Daoy (cell line): ENCODE data around the gene RARB. TPM values are rescaled to one million over a fixed set of nuclear protein-coding genes. Genes with fewer than 3 reads are reported as not detected.

Experiments
- DNase-seq: peaks from one replicate; pipeline ENCODE4 v3.0.0-alpha.2; 2015; ENCODE audit warnings: low read depth
- total RNA-seq: library from RNA; depleted of rRNA; stranded (reverse); fragments of >200 nt; shearing (Covaris generic); gene quantifications from 2 replicates; pipeline ENCODE4 v1.2.3, GENCODE V29; 2014

Gene RARB
- total RNA-seq, 1 experiment from 2014 or later = 4.7 TPM

DNA sequence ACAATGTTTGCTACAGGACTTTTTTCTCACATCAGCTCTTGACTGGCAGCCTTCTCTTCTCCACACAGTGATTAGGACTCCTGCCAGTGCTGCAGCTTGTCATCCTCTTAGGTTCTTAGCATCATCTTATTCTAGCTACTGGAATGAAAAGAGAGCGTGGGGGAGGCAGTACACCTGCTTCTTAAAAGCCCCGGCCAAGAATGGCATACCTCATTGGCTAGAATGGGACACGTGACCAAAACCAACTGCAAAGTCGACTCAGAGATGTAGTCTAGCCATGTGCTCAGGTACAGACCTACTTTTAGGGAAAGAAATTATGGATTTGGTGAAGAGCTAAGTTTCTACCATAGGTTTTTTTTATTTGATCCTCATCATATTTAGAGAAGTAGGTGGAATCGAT lies 44.1 kb downstream of the RARB start:
- no peak for DNase-seq

DNA sequence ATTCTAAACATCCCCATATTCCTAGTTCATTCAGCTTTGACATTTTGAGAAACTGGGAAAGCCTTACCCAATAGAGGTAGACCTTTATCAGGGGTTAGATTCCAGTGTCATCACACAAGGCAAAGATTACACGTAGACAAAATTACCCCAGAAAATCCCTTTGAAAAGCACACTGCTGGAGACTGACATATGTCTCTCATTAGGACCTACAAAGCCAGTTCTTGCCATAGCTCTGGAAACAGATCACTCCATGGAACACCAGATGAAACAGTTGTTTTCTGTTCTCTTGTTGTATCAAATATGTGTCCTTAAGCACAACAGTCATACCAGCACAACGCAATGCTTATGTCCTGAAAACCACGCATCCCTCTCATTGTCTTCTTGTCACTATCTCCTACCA lies 44.7 kb downstream of the RARB start:
- DNase-seq = no peak

DNA sequence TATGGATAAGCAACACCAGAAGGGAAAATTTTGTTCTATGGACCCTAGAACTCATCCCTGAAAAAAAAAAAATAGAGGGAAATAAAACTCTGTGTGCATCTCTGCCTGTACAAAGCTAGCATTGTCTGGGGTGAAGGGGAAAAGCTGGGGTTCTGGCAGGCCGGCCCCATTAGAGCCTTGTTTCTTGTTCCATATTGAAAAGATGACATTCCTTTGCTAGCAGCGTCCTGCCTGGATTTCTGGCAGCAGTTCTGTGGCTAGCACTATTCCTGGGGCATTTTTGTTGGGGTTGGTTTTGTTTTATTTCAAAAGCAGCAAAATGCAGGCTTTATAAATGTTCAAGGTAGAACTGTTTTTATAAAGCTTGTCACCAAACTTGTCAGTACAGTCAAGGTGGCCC lies 45.2 kb downstream of the RARB start:
- DNase-seq = no peak

DNA sequence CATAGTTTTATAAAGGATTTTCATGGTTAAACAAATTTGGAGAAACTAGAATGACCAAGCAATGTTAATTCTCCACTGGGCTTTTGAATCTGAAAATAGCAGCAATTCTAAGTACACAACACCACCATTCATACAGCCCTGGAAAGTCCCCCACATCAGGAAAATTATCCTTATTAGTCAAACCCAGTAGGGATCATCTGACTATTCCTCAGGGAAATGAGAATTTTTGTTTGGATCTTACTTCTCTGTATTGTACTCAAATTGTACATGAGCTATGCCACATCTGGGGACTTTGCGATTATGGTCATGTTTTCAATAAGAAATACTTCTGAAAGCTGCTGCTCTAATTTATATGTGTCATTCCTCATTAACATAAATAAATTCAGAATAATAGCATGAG lies 46.0 kb downstream of the RARB start:
- no peak for DNase-seq

DNA sequence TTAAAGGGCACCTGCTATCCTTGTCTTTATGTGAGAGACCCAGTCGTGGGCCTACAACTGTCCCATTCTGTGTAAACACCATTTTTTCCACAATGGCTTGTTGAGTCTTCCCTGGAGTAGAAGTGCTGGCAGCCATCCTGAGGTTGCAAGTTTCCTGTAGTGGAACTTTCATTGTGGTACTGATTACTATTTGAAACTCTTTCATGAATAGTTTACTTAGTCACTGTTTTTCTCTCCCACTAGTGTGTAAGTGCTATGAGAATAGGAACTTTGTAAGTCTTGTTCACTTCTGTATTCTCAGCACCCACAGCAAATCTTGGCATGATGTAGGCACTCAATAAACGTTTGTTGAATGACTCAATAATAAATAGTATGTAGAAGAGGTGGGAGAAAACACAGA lies 48.6 kb downstream of the RARB start:
- no peak for DNase-seq

DNA sequence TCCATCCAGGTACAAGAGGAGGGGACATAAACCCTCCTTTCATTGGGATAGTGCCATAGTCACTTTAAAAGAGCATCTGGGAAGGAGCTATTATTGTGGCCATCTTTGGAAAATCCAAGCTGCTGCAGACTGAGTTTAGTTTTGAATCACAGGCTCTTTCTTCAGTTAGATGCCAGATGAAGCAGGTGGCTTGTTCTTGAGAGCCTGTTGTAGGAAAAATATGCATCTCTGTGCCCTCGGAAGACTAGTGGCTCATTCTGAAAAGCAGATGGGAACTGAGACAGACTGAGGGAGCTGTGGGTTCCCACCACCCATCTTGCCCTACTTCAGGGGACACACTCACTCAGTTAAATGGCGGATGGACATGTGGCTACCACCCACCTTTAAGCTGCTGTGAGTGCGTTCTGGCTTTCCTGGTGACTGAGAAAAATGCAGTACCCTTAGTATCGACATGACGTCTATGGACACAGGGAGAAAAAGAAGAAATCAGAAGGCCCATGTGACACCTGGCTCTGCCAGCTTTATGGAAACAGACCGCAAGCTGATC lies 50.2 kb downstream of the RARB start:
- DNase-seq = no peak

DNA sequence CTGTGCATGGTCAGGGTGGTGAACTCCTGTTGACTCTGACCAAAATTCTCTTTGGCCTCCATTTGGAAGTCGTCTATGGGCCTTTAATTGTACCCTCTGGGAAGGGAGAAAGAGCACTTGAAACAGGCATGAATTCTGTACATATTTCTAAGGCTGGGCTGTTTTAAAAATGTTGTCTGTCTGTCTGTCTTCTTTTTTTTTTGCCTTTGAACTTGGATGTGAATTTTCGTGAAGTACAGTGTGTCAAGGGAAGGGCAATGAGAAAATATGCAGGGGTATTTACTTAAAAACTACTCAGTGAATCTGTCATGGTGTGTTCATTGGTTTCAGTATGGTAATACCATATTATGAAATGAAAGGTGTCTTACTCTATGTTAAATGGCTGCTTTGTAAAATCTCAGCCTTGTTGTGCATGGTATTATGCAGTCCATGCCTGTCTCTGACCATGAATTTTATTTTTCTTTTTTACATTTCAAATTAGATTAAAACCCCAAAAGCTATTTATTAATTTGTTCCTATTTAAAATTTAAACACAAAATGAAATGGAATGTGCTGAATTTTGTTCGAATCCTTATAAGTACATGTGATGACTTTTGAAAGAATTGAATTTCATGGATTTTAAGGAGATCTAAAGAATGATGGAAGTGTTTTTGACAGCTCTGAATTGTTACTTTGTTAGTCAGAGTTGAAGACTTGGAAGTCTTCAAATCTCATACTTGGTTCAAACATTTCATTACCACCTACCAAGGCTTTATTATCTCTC lies 51.1 kb downstream of the RARB start:
- DNase-seq = no peak

DNA sequence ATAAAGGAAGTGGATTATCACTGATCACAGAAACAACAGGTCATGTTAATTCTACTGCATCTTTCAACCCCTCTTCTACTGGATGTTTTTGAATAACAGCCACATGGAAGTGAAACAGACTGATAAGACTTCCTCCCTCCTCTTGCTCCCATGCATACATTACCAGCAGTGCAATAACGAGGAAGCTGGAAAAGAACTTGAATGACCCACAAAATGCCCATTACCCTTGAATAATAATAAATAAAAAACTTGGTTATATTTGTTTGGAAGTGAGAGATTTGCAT lies 51.6 kb downstream of the RARB start:
- DNase-seq = no peak

DNA sequence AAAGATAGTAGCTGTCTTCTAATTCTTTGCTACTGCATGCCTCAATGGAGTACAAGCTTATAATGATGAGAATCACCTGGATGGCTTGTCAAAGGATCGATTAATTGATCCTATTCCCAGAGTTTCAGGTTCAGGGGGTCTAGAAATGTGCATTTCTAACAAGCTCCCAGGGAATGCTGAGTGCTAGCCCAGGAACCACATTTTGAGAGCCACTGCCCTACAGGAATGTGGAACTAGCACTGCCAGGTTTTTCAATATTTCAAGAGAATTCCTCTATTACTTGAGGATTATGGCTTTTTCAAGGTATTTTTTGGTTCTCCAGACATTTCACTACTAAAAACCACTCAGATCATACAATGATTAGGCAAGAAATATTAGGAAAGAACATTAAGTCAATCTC lies 52.7 kb downstream of the RARB start:
- no peak for DNase-seq

DNA sequence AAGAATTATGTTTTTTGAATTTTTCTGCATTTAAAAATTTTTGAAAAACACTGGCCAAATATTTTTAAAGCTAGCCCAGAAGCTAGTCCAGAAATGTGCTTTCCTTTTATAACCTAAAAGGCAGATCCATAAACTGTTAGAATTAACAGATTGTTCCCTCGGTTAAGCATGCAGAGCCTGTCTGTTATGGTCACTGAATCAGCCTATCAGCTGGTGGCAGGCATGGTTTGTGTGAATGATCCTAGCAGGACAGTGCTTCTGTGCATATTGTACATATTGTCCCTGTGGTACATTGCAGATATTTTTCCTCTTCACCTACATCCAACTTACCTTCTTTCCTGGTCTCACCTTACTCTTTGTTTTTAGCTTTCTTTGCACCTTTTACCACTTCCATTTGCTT lies 53.3 kb downstream of the RARB start:
- DNase-seq = no peak

DNA sequence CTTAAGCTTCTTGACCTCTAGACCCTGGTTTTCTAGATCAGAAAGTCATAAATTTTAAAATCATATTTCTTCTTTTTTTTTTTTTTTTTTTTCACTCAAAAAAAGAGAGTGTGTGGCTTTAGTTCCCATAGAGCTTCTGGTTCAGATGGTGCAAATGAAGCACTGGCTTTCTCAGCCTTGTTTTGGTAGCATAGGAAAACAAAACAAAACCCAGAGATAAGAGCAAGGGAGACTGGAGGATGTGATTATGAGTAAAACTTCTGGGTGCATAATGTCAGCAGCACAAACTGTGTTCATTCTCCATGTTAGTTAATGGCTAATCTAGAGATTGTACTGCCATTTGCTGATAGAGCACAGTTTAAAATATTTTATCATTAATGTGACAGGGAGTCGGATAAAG lies 55.4 kb downstream of the RARB start:
- DNase-seq = no peak

DNA sequence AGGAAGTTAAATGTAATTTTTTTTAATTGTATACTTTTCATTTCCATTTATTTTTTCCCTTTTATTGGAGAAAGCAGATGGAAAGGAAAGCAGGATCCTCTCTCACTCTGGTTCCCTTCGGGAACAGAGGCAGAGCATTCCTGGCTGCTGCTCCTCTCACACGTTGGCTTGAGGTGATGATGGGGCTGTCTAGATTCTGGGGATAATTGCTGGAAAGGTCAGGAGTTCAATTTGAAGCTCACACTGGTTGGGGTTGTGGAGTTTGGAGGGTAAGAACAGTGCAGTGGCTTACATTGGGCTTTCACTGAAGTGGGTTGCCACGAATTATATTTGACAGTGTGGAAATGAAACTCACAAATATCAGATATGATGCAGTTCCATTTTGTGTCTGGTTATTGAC lies 57.6 kb downstream of the RARB start:
- no peak for DNase-seq

DNA sequence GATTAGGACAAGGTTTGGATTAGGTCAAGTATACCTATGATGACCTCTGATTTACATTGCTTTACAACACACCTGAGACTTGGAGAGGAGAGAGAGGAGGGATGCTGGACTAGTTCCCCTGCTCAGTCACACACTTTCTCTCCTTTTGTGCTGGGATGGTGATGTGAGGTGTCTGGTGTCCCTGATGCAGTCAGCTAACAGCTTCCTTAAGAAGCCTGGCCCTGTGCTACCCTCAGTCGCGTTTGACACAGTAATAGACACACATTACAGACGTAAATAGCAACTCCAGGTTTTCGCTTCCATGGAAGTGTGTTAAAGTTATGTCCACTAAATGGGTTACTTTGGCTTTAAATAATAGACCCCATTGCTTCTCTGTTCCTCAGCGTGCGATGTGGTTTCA lies 58.9 kb downstream of the RARB start:
- DNase-seq = no peak

DNA sequence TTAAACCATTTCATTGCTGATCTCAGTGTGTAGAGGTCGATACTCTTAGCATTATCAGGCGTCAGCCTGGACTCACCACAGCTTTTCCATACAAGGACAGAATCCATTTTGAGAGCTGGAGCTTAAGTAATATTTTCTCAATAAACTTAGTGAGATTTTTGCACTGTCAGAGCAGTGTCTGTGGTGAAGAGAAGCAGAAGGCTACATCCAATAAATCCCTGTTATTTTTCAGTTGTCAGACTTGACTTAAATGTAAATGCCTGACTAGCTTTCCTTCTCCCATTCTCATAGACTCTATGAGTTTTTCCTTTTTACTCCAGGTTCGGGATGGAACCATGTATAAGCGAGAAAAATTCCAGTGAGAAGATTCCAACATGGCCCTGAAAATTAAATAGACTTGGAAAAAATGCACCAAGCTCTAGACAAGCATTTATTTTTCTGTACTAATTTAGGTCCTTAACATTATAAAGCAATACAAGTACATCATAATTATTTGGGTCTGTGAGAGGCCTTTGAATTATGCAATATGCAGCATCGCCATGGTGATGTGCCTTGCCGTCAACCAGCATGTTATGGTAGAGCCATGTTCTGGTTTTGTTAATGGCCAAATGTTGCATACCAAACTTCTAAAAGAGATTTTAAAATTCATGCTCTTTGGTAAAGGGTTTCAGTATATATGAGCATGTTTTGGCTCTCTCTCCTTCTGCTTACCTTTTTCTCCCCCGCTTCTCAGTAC lies 62.0 kb downstream of the RARB start:
- no peak for DNase-seq

DNA sequence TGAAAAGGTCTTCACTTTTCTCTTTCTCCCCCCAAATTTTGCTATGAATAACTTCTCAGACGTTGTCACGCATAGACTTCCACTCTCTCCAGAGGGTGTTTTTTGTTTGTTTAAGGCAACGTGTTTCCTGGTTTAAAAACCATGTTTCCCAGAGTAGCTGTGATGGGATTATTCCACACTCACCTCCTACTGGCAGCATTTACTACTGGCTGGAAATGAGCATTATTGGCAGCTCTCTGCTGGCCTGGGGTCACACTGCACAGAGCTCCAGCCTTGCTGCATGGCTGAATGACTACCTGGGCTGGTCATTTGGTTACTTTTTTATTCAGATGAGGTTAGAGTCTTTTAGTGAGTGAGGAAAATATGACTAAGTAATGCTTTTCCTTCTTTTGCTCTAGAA lies 65.2 kb downstream of the RARB start:
- no peak for DNase-seq

DNA sequence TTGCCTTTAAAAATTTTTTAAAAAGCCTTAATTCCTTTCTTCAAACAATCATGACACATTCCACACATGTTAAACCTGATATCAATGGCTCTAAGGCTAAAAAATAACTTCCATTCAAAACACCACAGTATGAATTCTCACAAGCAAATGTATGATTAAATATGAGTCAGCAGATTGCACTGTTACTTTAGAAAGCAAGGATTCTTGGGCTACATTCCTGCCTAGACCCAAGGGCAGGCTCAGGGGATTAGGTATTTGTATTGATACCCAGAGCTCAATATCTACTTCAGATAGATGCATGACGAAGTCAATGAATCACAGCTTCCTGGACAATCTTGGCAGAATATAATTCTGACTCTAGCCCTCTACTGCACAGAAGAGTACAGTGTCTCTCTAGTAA lies 65.7 kb downstream of the RARB start:
- DNase-seq = no peak

DNA sequence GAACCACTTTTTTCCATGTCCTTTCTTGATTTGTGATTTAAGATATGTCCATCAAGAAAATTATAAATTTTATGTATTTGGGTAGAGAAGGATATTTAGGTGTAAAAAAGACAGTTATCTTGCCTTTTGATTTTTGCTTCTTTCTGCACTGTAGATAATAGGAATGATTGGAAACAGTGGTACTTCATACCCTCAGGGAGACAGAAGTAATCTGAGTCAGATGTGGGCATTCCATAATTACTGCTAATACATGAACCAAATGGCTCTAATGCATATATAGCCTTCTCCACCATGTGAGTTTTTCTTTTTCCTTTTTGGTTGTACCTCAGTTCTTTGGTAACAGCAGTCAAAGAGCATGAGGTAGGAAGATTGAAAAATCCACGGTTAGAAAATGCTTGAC lies 67.2 kb downstream of the RARB start:
- no peak for DNase-seq

DNA sequence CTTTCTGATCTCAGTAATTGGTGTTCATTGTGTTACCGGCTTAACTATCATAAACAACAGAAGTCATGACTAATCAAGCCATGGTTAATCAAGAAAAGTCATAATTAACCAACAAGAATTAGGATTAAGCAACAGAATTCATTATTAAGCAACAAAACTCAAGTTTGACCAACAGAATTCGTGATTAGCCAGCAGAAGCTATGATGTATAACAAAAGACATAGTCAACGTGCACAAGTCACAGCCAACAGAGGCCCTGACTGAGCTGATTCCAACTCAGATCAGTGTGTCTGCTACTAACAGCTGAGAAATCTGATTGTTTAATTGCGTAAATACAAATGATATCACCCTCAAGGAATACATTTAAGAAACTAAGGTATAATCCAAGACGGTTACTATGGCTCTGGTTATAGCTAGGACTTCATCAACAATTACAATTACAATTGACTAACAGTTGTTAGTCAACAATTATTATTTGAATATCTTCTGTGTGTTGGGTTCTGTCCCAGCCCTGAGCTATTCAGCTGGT lies 67.7 kb downstream of the RARB start:
- DNase-seq = no peak

DNA sequence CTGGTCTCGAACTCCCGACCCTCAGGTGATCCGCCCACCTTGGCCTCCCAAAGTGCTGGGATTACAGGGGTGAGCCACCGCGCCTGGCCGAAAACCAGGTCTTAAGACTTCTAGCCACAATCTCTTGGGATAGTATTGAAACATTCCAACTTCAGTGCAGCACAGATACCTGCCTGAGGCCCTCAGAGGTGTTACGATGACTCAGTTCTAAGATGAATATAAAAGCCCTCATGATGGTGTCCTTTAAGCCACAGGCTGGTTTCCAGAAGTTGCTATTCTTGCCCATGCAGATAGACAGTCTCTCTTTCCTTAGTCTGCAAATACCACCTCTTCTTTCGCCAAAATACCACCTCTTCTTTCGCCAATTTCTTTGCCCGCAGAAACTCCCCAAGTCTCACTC lies 69.0 kb downstream of the RARB start:
- DNase-seq = no peak

DNA sequence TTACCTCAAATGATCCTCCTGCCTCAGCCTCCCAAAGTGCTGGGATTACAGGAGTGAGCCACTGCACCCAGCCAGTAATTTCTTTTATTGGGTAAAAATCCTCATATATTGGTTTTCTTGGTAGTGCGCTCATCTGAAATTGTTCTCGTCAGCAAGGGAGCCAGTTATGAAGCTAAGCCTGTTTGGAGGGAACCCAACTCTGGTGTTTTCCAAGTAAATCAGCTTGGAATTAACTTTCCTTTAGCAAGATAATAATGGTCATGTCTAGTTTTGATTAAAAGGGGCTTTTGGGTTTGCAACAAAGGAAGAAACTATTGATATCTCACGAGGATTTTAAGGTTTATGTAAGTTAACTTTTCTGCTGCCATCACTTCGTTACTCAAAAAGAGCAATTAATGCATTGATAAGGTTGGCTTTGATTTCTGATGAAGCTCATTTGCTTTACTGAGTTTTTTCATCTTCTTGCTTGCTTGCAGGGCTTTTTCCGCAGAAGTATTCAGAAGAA lies 72.7 kb downstream of the RARB start:
- no peak for DNase-seq

DNA sequence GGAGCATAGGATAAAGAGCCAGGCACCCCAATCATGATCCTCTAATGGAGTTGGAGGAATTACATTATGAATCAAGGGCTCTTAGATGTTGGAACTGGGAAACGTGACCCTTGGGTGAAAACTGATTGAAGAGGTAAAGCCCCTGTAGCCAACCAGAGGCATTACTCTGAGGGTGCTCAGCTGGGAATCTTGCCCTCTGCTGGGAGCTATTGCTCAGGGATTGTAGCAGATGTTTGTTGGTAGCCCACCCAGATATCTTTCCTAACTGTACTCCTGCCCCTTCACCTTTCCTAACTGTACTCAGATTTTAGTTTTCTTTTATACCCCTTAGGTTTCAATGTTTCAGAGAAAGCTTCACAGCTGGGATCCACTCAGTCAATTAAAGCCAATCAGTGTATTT lies 74.2 kb downstream of the RARB start:
- no peak for DNase-seq

DNA sequence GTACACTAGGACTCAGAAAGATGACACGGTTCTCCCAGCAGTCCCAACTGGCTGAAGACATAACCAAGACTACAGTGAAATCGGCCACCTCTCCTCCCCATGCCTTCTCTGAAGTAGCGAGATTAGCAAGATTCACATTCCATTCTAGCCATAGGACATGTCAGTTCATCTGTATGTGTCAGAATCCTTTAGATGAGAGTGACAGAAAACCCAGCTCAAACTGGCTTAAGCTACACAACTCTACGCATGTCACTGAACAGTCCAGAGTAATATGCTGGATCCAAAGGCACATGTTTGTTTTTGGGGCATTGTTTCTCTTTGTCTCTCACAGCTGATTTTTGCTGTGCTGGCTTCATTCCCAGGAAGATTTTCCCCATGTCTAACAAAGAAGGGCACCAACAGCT lies 75.8 kb downstream of the RARB start:
- DNase-seq = no peak

DNA sequence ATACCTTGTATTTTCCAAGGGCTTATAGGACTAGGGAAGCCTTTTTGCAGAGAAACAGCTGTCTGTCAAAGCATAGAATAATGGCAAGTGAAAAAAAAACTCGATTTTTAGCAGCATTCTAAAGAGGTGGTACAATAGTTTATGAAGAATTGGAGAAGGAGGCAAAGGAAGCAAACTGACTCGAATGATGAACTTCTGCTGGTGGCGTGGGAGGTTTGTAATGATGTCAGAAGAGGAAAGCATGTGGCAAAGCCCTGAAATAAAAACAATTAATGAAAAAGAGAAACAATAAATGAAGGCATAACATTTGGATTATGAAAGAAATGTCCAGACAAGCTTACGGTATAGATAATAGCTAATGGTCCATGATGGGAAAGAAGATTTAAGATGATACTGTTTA lies 77.5 kb downstream of the RARB start:
- DNase-seq = no peak
